GM19463 (cell line): ENCODE data around the gene ANO4.

Source experiments
- ATAC-seq: cut with Tn5 transposase; IDR thresholded peaks from one replicate; pipeline ENCODE4 v1.9.1; 2021; ENCODE audit warnings: mild to moderate bottlenecking, moderate library complexity; ENCODE audit not compliant: unreplicated experiment

Gene ANO4

GRCh38 chr12:100801320-100801719 lies 6.7 kb downstream of the ANO4 start:
- no peak for ATAC-seq

GRCh38 chr12:100808777-100809176 lies 14.2 kb downstream of the ANO4 start:
- ATAC-seq = no peak

GRCh38 chr12:100820314-100820713 lies 25.7 kb downstream of the ANO4 start:
- no peak for ATAC-seq

GRCh38 chr12:100823963-100824362 lies 29.4 kb downstream of the ANO4 start:
- no peak for ATAC-seq

- ATAC-seq = no peak
Measured at GRCh38 chr12:100824476-100824875, 29.9 kb downstream of the ANO4 start.

GRCh38 chr12:100826323-100826722 lies 31.7 kb downstream of the ANO4 start:
- ATAC-seq = no peak

GRCh38 chr12:100827901-100828520 lies 33.4 kb downstream of the ANO4 start:
- no peak for ATAC-seq

- ATAC-seq = no peak
Measured at GRCh38 chr12:100830003-100830795, 35.6 kb downstream of the ANO4 start.

- ATAC-seq = no peak
Measured at GRCh38 chr12:100833282-100833681, 38.7 kb downstream of the ANO4 start.

- ATAC-seq = no peak
Measured at GRCh38 chr12:100840748-100841147, 46.2 kb downstream of the ANO4 start.

- no peak for ATAC-seq
Measured at GRCh38 chr12:100842156-100842555, 47.6 kb downstream of the ANO4 start.

- no peak for ATAC-seq
Measured at GRCh38 chr12:100843061-100843460, 48.5 kb downstream of the ANO4 start.

- no peak for ATAC-seq
Measured at GRCh38 chr12:100845095-100845494, 50.5 kb downstream of the ANO4 start.

- no peak for ATAC-seq
Measured at GRCh38 chr12:100851637-100852036, 57.1 kb downstream of the ANO4 start.

GRCh38 chr12:100857418-100857817 lies 62.8 kb downstream of the ANO4 start:
- no peak for ATAC-seq

- ATAC-seq = no peak
Measured at GRCh38 chr12:100857971-100858370, 63.4 kb downstream of the ANO4 start.

- ATAC-seq = no peak
Measured at GRCh38 chr12:100858656-100859055, 64.1 kb downstream of the ANO4 start.

GRCh38 chr12:100859063-100859627 lies 64.6 kb downstream of the ANO4 start:
- no peak for ATAC-seq

GRCh38 chr12:100860611-100861010 lies 66.0 kb downstream of the ANO4 start:
- ATAC-seq = no peak

GRCh38 chr12:100862676-100863075 lies 68.1 kb downstream of the ANO4 start:
- no peak for ATAC-seq

- no peak for ATAC-seq
Measured at GRCh38 chr12:100864366-100864765, 69.8 kb downstream of the ANO4 start.
